Measurements from ENCODE around the gene EYA3.

The EYA3 gene

DNA sequence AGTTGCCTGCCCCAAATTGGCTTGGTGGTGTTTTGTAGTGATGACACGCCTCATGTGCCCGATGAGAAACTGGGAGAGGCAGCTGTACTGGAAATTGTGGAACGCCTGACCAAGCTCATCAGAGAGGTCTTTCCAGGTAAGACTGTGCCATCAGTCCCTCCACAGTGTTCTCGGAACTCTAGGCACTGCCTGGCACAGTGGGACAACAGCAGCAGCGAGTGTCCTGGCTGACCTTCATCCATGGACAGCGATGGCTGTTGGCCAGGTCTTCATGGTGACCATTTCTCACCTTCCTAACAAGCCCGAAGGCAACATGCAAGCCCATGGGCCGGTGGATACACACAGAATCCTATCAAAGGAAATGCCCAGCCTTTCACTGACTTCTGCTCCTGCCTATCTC lies 139.4 kb downstream of the EYA3 start:
- Histone ChIP-seq H3K9ac (ENCODE audit: low read length) (no peak overlapping the region), H3K4me3 (ENCODE audit: low read length) (no peak overlapping the region), H3K36me3 (ENCODE audit: control insufficient read depth, insufficient read depth, low read length) (no peaks in the 10 kb centered on the region), H3K27ac (ENCODE audit: low read depth, low read length) (no peak overlapping the region), H3K27me3 (ENCODE audit: control insufficient read depth, insufficient read depth, low read length) (no peaks in the 10 kb centered on the region), H3K4me1 (ENCODE audit: control insufficient read depth, insufficient read depth, low read length) (no peaks in the 10 kb centered on the region)

DNA sequence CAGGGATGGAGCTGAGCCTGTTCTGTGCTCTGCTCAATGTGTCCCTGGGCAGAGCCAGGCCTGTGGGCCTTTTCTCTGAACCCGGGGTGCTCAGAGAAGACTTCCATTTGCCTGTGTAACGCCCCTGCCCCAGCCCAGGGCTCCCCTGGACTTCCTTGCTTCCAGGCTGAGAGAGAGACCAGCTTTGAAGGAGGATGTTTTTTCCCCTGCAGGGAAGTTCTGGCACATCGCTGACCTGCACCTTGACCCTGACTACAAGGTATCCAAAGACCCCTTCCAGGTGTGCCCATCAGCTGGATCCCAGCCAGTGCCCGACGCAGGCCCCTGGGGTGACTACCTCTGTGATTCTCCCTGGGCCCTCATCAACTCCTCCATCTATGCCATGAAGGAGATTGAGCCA lies 143.4 kb downstream of the EYA3 start:
- no peaks in the 10 kb centered on the region for H3K36me3 ChIP-seq (ENCODE audit: control insufficient read depth, insufficient read depth, low read length)
- no peak overlapping the region for H3K27ac ChIP-seq (ENCODE audit: low read depth, low read length)
- H3K9ac ChIP-seq (ENCODE audit: low read length), result no peak overlapping the region
- no peaks in the 10 kb centered on the region for H3K27me3 ChIP-seq (ENCODE audit: control insufficient read depth, insufficient read depth, low read length)
- H3K4me3 ChIP-seq (ENCODE audit: low read length), result no peak overlapping the region
- no peaks in the 10 kb centered on the region for H3K4me1 ChIP-seq (ENCODE audit: control insufficient read depth, insufficient read depth, low read length)

DNA sequence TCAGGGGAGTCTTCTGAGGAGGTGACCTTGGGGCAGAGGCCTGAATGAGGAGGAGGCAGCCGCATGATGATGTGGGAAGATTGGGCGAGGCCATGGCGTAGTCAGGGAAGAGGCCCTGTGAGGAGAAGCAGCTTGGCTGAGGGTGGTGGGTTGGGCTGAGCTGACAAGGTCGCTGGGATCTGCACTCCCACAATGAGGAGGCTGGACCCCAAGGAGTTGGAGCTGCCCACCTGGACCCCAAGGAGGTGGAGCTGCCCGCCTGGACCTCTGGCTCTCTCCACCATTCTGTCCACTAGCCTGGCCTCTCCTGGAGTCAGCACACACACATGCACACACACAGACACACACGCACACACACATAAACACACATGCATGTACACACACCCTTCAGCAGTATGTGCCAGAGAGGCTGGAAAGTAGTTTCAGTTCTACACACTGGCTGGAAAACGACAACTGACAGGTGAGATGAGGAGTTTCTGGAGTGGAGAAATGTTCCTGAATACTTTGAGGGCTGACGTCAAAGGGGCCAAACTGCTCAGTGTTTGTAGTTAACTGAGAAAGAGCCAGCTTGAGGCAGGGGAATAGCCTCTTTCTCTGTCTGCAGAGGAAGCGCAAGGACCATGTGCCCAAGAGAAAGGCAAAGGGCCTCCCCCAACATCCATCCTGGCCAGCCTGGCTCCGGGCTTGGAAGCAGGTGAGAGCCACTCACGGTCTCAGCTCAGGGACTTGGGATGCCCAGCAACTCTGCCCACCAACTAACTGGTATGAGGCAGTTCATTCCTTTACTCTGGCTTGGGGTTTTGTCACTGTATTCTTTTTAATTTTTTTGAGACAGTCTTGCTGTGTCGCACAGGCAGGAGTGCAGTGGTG lies 146.5 kb downstream of the EYA3 start:
- H3K9ac ChIP-seq (ENCODE audit: low read length), result no peak overlapping the region
- no peaks in the 10 kb centered on the region for H3K27me3 ChIP-seq (ENCODE audit: control insufficient read depth, insufficient read depth, low read length)
- H3K4me1 ChIP-seq (ENCODE audit: control insufficient read depth, insufficient read depth, low read length), result no peaks in the 10 kb centered on the region
- no peak overlapping the region for H3K4me3 ChIP-seq (ENCODE audit: low read length)
- H3K36me3 ChIP-seq (ENCODE audit: control insufficient read depth, insufficient read depth, low read length), result no peaks in the 10 kb centered on the region
- no peak overlapping the region for H3K27ac ChIP-seq (ENCODE audit: low read depth, low read length)

DNA sequence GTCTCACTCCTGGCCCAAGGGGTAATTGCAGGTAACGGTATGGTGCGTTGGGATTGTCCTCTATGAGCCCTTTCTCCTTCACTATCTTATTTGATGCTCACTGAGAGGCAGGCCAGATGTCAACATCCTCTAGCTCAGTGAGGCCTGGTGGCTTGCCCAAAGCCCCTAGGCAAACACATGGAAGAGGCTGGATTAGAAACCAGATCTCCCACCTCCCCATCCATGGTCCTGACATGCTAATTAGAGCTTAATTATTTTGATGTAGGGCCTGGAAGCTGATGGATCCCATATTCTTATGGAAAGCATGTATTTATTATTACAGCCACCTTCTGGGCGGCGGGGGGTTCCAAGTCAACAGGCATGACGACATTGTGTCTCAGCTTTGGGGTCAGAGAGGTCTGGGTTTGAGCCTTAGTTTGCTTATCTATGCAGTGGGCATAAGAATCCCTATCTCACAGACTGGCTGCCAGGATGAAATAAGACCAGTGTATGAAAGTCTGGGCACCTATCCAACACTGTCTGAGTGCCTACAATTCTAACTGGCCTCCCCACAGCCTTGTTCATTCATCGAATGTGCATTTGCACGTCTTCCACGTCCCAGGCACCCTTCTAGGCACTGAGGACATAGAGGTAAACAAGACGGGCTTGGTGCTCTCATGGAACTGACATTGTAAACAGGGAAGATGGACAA lies 147.4 kb downstream of the EYA3 start:
- no peak overlapping the region for H3K27ac ChIP-seq (ENCODE audit: low read depth, low read length)
- H3K4me3 ChIP-seq (ENCODE audit: low read length), result no peak overlapping the region
- H3K4me1 ChIP-seq (ENCODE audit: control insufficient read depth, insufficient read depth, low read length), result no peaks in the 10 kb centered on the region
- H3K36me3 ChIP-seq (ENCODE audit: control insufficient read depth, insufficient read depth, low read length), result no peaks in the 10 kb centered on the region
- H3K27me3 ChIP-seq (ENCODE audit: control insufficient read depth, insufficient read depth, low read length), result no peaks in the 10 kb centered on the region
- H3K9ac ChIP-seq (ENCODE audit: low read length), result no peak overlapping the region

DNA sequence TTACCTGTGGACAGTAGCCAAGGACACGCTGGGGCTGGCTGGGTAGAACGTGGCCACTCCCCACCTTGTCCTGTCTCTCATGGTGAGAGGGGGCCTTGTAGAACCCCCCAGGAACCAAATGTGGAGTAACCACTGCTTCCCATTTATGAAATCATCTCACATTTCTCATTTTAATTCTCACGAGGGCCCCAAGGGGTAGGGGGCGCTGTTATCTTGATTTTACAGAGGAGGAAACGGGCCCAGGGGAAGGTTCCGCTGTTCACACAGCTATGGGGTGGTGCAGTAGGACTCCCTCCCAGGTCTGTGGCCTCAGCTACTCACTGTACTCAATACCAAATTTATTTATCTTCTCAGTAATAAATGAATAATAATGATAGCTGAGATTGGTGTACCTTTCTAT lies 148.1 kb downstream of the EYA3 start:
- Histone ChIP-seq H3K27ac (ENCODE audit: low read depth, low read length) (no peak overlapping the region), H3K9ac (ENCODE audit: low read length) (no peak overlapping the region), H3K27me3 (ENCODE audit: control insufficient read depth, insufficient read depth, low read length) (no peaks in the 10 kb centered on the region), H3K36me3 (ENCODE audit: control insufficient read depth, insufficient read depth, low read length) (no peaks in the 10 kb centered on the region), H3K4me1 (ENCODE audit: control insufficient read depth, insufficient read depth, low read length) (no peaks in the 10 kb centered on the region), H3K4me3 (ENCODE audit: low read length) (no peak overlapping the region)

DNA sequence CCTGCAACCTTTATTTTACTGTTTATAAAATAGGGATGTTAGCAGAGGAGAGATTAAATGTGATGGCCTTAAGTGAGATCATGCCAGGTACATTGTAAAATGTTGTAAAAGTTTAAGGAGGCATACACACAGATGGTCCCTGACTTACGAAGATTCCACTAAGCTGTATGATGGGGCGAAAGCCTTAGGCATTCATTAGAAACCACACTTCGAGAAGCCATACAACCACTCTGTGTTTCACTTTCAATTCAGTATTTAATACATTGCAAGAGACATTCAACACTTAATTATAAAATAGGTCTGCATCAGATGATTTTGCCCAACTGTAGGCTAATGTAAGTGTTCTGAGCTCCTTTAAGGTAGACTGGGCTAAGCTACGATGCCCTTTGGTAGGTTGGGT lies 149.9 kb downstream of the EYA3 start:
- Histone ChIP-seq H3K36me3 (ENCODE audit: control insufficient read depth, insufficient read depth, low read length) (no peaks in the 10 kb centered on the region), H3K27ac (ENCODE audit: low read depth, low read length) (no peak overlapping the region), H3K27me3 (ENCODE audit: control insufficient read depth, insufficient read depth, low read length) (no peaks in the 10 kb centered on the region)

DNA sequence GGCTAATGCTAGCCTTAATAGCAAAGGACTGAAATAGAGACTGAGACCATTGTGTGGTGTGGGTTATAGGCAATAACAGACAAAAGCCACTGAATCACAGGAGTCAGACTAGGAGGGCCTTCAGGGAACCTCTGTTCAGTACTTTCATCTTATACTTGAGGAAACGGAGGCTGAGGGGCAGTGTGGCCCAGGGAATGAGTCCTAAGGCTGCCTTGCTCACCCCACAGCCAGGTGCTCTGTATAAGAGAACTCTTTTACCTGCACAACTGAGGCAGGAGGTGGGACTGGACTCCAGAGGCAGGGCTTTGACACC lies 150.9 kb downstream of the EYA3 start:
- Histone ChIP-seq H3K4me1 (ENCODE audit: control insufficient read depth, insufficient read depth, low read length) (no peaks in the 10 kb centered on the region), H3K27me3 (ENCODE audit: control insufficient read depth, insufficient read depth, low read length) (no peaks in the 10 kb centered on the region), H3K4me3 (ENCODE audit: low read length) (no peak overlapping the region), H3K36me3 (ENCODE audit: control insufficient read depth, insufficient read depth, low read length) (no peaks in the 10 kb centered on the region), H3K27ac (ENCODE audit: low read depth, low read length) (no peak overlapping the region), H3K9ac (ENCODE audit: low read length) (no peak overlapping the region)

More for the DNA sequence above, 149.9 kb downstream of the EYA3 start:
- no peak overlapping the region for H3K9ac ChIP-seq (ENCODE audit: low read length)
- H3K4me1 ChIP-seq (ENCODE audit: control insufficient read depth, insufficient read depth, low read length), result no peaks in the 10 kb centered on the region
- no peak overlapping the region for H3K4me3 ChIP-seq (ENCODE audit: low read length)

DNA sequence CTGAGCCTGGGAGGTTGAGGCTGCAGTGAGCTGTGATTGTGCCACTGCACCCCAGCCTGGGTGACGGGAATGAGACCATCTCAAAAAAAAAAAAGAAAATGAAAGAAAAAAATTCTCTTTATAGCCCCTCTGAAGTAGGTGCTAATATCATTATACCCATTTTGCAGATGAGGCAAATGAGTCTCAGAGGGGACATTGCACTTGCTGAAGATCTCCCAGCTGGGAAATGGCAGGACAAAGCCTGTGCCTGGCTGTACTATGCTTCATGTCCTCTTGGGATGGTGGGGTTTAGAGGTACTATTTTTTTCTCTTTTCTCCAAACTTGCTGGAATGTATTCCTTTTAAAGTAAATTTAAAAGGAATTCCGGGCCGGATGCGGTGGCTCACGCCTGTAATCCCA lies 152.0 kb downstream of the EYA3 start:
- no peaks in the 10 kb centered on the region for H3K4me1 ChIP-seq (ENCODE audit: control insufficient read depth, insufficient read depth, low read length)
- H3K27ac ChIP-seq (ENCODE audit: low read depth, low read length), result no peak overlapping the region
- no peak overlapping the region for H3K4me3 ChIP-seq (ENCODE audit: low read length)
- no peaks in the 10 kb centered on the region for H3K36me3 ChIP-seq (ENCODE audit: control insufficient read depth, insufficient read depth, low read length)
- no peak overlapping the region for H3K9ac ChIP-seq (ENCODE audit: low read length)
- no peaks in the 10 kb centered on the region for H3K27me3 ChIP-seq (ENCODE audit: control insufficient read depth, insufficient read depth, low read length)

DNA sequence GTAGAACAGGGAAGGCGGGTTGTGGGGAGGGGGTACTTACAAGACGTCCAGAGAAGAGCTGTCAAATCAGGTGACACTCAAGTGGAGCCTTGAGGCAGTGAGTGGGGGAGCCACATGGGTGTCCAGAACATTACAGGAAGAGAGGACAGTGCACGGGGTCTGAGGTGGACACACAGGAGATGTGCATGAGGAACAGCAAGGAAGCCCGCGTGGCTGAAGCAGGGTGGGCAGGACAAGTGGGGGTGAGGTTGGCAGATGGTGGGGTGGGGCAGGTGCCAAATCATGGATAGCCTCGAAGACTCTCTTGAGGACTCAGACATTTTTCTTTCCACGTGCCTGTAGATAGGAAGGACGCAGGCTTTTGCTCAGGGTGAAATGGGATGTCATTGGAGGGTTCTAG lies 152.7 kb downstream of the EYA3 start:
- no peaks in the 10 kb centered on the region for H3K27me3 ChIP-seq (ENCODE audit: control insufficient read depth, insufficient read depth, low read length)
- no peak overlapping the region for H3K27ac ChIP-seq (ENCODE audit: low read depth, low read length)
- H3K4me3 ChIP-seq (ENCODE audit: low read length), result peak overlapping the region; percentile 35
- no peaks in the 10 kb centered on the region for H3K4me1 ChIP-seq (ENCODE audit: control insufficient read depth, insufficient read depth, low read length)
- no peaks in the 10 kb centered on the region for H3K36me3 ChIP-seq (ENCODE audit: control insufficient read depth, insufficient read depth, low read length)
- H3K9ac ChIP-seq (ENCODE audit: low read length), result no peak overlapping the region

DNA sequence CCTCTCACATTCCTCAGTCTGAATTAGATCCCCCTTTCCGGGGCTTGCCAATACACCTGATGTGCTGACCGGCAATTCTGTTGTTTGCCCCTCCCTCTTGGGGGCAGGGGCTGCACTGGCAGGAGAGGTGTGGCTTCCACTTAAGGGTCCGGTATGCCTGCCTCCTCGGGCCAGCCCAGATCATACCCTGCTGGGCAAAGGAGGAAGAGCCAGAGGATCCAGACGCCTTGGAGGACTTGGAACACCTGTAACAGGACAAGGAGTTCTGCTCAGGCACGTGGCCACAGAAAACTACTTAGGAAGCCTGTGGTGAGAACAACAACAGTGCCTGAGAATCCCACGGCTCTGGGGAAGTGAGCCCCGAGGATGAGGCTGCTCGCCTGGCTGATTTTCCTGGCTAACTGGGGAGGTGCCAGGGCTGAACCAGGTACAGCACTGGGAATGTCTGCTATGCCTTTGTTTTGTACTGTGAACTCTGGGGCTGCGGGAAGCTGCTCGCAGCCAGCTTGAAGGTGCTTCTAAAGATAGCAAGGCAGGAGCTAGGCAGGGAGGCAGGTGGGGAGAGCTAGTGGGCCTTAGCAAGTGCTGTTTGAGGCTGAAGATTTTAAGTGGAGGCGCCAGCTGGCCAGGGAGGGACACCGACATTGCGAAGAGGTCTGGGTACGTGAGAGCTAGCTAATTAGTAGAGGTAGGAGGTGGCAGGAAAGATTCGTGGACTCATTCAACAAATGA lies 153.4 kb downstream of the EYA3 start, which contains the start of gene SMPDL3B:
TSS of gene SMPDL3B (plus strand) at position 183 of the 732 bp plus-strand sequence. CDS start at position 367, 184 bp downstream.
- H3K36me3 ChIP-seq (ENCODE audit: control insufficient read depth, insufficient read depth, low read length), result no peaks in the 10 kb centered on the region
- no peaks in the 10 kb centered on the region for H3K4me1 ChIP-seq (ENCODE audit: control insufficient read depth, insufficient read depth, low read length)
- H3K9ac ChIP-seq (ENCODE audit: low read length), result no peak within 1 kb of the TSS
- H3K27ac ChIP-seq (ENCODE audit: low read depth, low read length), result no peak within 1 kb of the TSS
- no peaks in the 10 kb centered on the region for H3K27me3 ChIP-seq (ENCODE audit: control insufficient read depth, insufficient read depth, low read length)
- peak within 1 kb of the TSS; percentile 35 for H3K4me3 ChIP-seq (ENCODE audit: low read length)

DNA sequence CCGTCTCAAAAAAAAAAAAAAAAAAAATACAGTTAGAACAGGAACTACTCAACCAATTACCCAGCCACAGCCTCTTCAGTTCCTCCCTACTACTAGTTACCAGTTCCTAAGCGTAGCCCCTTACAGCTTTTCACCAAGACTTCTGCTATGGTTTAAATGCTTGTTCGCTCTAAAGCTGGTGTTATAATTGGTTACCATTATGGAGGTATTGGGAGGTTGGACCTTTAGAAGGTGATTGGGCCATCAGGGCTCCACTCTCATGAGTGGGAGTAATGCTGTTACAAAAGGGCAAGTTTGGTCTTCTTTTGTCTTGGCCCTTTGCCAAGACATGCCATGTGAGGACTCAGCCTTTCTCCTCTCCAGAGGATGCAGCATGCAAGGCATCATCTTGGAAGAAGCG lies 156.7 kb downstream of the EYA3 start:
- H3K27ac ChIP-seq (ENCODE audit: low read depth, low read length), result no peak overlapping the region
- no peaks in the 10 kb centered on the region for H3K27me3 ChIP-seq (ENCODE audit: control insufficient read depth, insufficient read depth, low read length)
- H3K4me1 ChIP-seq (ENCODE audit: control insufficient read depth, insufficient read depth, low read length), result no peaks in the 10 kb centered on the region
- no peaks in the 10 kb centered on the region for H3K36me3 ChIP-seq (ENCODE audit: control insufficient read depth, insufficient read depth, low read length)
- no peak overlapping the region for H3K9ac ChIP-seq (ENCODE audit: low read length)
- no peak overlapping the region for H3K4me3 ChIP-seq (ENCODE audit: low read length)

DNA sequence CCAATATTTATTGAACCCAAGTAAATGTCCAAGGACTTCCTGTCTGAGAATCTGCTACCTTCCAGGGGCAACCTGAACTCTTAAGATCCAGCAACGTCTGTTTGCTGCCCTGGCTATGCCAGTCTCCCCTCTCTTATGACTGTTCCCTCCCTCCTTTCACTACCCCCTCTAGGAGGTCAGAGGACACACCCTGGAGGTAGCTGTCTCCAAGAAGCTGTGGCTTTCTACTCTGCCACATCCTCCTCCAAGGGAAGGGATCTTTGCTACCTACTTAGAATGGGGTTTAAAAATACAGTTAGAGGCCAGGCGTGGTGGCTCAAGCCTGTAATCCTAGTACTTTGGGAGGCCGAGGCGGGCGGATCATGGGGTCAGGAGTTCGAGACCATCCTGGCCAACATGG lies 157.2 kb downstream of the EYA3 start:
- Histone ChIP-seq H3K27me3 (ENCODE audit: control insufficient read depth, insufficient read depth, low read length) (no peaks in the 10 kb centered on the region), H3K4me3 (ENCODE audit: low read length) (no peak overlapping the region), H3K27ac (ENCODE audit: low read depth, low read length) (no peak overlapping the region), H3K9ac (ENCODE audit: low read length) (no peak overlapping the region), H3K4me1 (ENCODE audit: control insufficient read depth, insufficient read depth, low read length) (no peaks in the 10 kb centered on the region), H3K36me3 (ENCODE audit: control insufficient read depth, insufficient read depth, low read length) (no peaks in the 10 kb centered on the region)

All from rectal smooth muscle tissue (tissue), 1 donor.